Measurements from ENCODE around the gene PDGFD. TPM values are rescaled to one million over a fixed set of nuclear protein-coding genes. Genes with fewer than 3 reads are reported as not detected.

The PDGFD gene
- polyA plus RNA-seq, 1 donor from 2014 or later, result 1.0 TPM

DNA sequence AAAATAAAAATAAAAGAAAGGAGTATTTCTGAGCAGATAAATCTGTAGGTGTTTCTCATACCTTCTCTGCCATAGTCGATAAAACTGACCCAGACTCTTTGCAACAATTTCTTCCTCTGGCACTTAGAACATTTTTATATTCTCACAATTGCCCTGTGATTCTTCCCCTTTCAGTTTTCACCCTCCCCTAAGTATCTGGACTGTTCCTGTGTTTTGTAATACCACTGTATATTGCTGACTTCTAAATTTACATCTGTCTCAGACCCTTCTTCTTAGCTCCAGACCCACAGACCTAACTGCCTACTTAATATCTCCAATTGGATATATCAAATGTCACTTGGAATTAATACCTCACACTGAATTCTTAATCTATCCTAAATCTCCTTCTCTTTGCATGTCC is 261.0 kb downstream of the PDGFD start:
- no peaks in the 10 kb centered on the region for H3K79me2 ChIP-seq (replicated peaks; ENCODE audit: insufficient read depth, low read length)
- no peak overlapping the region for H3K27ac ChIP-seq (ENCODE audit: low read length)
- no peak overlapping the region for H3K9ac ChIP-seq (ENCODE audit: low read length)
- no peaks in the 10 kb centered on the region for H3K9me2 ChIP-seq (ENCODE audit: insufficient read depth, low read length)
- H3K9me3 ChIP-seq (ENCODE audit: low read length), result no peaks in the 10 kb centered on the region
- H2AFZ ChIP-seq (ENCODE audit: low read depth, low read length), result no peak overlapping the region
- no peak overlapping the region for H3K4me3 ChIP-seq (ENCODE audit: low read length)
- H3K36me3 ChIP-seq (ENCODE audit: insufficient read depth, low read length), result no peaks in the 10 kb centered on the region
- no peak overlapping the region for H3K4me2 ChIP-seq (ENCODE audit: low read length)
- no peaks in the 10 kb centered on the region for H3K27me3 ChIP-seq (ENCODE audit: insufficient read depth, low read depth, low read length)
- H3F3A ChIP-seq (ENCODE audit: insufficient read depth, low read length, poor library complexity, severe bottlenecking), result no peaks in the 10 kb centered on the region
- no peaks in the 10 kb centered on the region for H4K20me1 ChIP-seq (ENCODE audit: insufficient read depth)
- TF ChIP-seq EZH2 (IDR thresholded peaks at IDR 0.05; ENCODE audit: borderline replicate concordance, insufficient read depth, low read length, poor library complexity, severe bottlenecking), result no peak
- TF ChIP-seq, protein P1, sequence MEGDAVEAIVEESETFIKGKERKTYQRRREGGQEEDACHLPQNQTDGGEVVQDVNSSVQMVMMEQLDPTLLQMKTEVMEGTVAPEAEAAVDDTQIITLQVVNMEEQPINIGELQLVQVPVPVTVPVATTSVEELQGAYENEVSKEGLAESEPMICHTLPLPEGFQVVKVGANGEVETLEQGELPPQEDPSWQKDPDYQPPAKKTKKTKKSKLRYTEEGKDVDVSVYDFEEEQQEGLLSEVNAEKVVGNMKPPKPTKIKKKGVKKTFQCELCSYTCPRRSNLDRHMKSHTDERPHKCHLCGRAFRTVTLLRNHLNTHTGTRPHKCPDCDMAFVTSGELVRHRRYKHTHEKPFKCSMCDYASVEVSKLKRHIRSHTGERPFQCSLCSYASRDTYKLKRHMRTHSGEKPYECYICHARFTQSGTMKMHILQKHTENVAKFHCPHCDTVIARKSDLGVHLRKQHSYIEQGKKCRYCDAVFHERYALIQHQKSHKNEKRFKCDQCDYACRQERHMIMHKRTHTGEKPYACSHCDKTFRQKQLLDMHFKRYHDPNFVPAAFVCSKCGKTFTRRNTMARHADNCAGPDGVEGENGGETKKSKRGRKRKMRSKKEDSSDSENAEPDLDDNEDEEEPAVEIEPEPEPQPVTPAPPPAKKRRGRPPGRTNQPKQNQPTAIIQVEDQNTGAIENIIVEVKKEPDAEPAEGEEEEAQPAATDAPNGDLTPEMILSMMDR (IDR thresholded peaks at IDR 0.05; ENCODE audit: poor library complexity, severe bottlenecking), result no peak
- TF ChIP-seq MXI1 (conservative IDR thresholded peaks at IDR 0.05; ENCODE audit: poor library complexity, severe bottlenecking), result no peak
- no peak for TF ChIP-seq SMC3 (conservative IDR thresholded peaks at IDR 0.05; ENCODE audit: poor library complexity)
- no peak for TF ChIP-seq RAD21 (conservative IDR thresholded peaks at IDR 0.05)
- TF ChIP-seq EP300 (conservative IDR thresholded peaks at IDR 0.05; ENCODE audit: poor library complexity, severe bottlenecking), result no peak
- TF ChIP-seq TAF1 (IDR thresholded peaks at IDR 0.05; ENCODE audit: low read depth), result no peak

DNA sequence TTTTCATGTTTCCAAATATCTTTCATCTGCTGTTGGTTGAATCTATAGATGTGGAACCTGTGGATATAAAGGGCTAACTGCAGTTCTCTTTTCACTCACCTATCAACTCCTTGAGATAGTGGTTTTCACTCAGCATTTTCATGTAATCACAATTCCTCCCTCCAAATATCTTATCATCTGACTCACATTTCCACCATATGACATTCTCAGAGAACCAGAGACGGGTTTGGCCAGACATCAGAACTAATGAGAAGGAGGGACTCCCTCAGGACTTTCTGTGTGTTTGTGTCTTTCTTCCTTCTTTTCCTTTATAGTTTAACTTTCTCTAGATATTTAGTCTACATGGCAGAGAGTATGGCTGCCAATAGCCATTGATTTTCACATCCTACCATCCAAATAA is 262.3 kb downstream of the PDGFD start:
- no peaks in the 10 kb centered on the region for H3K9me3 ChIP-seq (ENCODE audit: low read length)
- H3K9me2 ChIP-seq (ENCODE audit: insufficient read depth, low read length), result no peaks in the 10 kb centered on the region
- H3K9ac ChIP-seq (ENCODE audit: low read length), result no peak overlapping the region
- H2AFZ ChIP-seq (ENCODE audit: low read depth, low read length), result no peak overlapping the region
- no peak overlapping the region for H3K4me3 ChIP-seq (ENCODE audit: low read length)
- H3K27ac ChIP-seq (ENCODE audit: low read length), result no peak overlapping the region
- TF ChIP-seq, protein P1 (IDR thresholded peaks at IDR 0.05; ENCODE audit: poor library complexity, severe bottlenecking), result no peak
- TF ChIP-seq MXI1 (conservative IDR thresholded peaks at IDR 0.05; ENCODE audit: poor library complexity, severe bottlenecking) (no peak), REST (IDR thresholded peaks at IDR 0.05; ENCODE audit: borderline replicate concordance) (no peak), POLR2AphosphoS5 (IDR thresholded peaks at IDR 0.05) (no peak), SMC3 (conservative IDR thresholded peaks at IDR 0.05; ENCODE audit: poor library complexity) (no peak), EZH2 (IDR thresholded peaks at IDR 0.05; ENCODE audit: borderline replicate concordance, insufficient read depth, low read length, poor library complexity, severe bottlenecking) (no peak), TAF1 (IDR thresholded peaks at IDR 0.05; ENCODE audit: low read depth) (no peak), RAD21 (conservative IDR thresholded peaks at IDR 0.05) (no peak), EP300 (conservative IDR thresholded peaks at IDR 0.05; ENCODE audit: poor library complexity, severe bottlenecking) (no peak)
- H3K27me3 ChIP-seq (ENCODE audit: insufficient read depth, low read depth, low read length), result no peaks in the 10 kb centered on the region
- no peaks in the 10 kb centered on the region for H3F3A ChIP-seq (ENCODE audit: insufficient read depth, low read length, poor library complexity, severe bottlenecking)
- H3K79me2 ChIP-seq (replicated peaks; ENCODE audit: insufficient read depth, low read length), result no peaks in the 10 kb centered on the region
- no peak overlapping the region for H3K4me2 ChIP-seq (ENCODE audit: low read length)
- H4K20me1 ChIP-seq (ENCODE audit: insufficient read depth), result no peaks in the 10 kb centered on the region
- H3K36me3 ChIP-seq (ENCODE audit: insufficient read depth, low read length), result no peaks in the 10 kb centered on the region

Data from neural cell (in vitro differentiated cells).